Measurements from ENCODE around the gene COA8. TPM values are rescaled to one million over a fixed set of nuclear protein-coding genes. Genes with fewer than 3 reads are reported as not detected.

Gene COA8
- total and polyA plus RNA-seq, 2 of the 13 experiments (the other 11 are each of a cell fraction or from before 2014, with no cell fraction given), result 10.9 to 25.1 TPM

- TF ChIP-seq KLF13 (CRISPR knock-in tag; IDR thresholded peaks at IDR 0.05), result no peak
- TF ChIP-seq KDM1A (CRISPR knock-in tag; IDR thresholded peaks at IDR 0.05), result no peak
- no peak for TF ChIP-seq RAD21 (CRISPR knock-in tag; IDR thresholded peaks at IDR 0.05)
- TF ChIP-seq PHF8 (CRISPR knock-in tag; IDR thresholded peaks at IDR 0.05), result no peak
- no peak for TF ChIP-seq ZNF576 (CRISPR knock-in tag; IDR thresholded peaks at IDR 0.05)
- TF ChIP-seq ZFAT (CRISPR knock-in tag; conservative IDR thresholded peaks at IDR 0.05), result no peak
- TF ChIP-seq EED (CRISPR knock-in tag; IDR thresholded peaks at IDR 0.05), result no peak
- TF ChIP-seq, protein P1, sequence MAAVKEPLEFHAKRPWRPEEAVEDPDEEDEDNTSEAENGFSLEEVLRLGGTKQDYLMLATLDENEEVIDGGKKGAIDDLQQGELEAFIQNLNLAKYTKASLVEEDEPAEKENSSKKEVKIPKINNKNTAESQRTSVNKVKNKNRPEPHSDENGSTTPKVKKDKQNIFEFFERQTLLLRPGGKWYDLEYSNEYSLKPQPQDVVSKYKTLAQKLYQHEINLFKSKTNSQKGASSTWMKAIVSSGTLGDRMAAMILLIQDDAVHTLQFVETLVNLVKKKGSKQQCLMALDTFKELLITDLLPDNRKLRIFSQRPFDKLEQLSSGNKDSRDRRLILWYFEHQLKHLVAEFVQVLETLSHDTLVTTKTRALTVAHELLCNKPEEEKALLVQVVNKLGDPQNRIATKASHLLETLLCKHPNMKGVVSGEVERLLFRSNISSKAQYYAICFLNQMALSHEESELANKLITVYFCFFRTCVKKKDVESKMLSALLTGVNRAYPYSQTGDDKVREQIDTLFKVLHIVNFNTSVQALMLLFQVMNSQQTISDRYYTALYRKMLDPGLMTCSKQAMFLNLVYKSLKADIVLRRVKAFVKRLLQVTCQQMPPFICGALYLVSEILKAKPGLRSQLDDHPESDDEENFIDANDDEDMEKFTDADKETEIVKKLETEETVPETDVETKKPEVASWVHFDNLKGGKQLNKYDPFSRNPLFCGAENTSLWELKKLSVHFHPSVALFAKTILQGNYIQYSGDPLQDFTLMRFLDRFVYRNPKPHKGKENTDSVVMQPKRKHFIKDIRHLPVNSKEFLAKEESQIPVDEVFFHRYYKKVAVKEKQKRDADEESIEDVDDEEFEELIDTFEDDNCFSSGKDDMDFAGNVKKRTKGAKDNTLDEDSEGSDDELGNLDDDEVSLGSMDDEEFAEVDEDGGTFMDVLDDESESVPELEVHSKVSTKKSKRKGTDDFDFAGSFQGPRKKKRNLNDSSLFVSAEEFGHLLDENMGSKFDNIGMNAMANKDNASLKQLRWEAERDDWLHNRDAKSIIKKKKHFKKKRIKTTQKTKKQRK (IDR thresholded peaks at IDR 0.05; ENCODE audit: low read length), result no peak
- no peak for TF ChIP-seq TEAD2 (CRISPR knock-in tag; IDR thresholded peaks at IDR 0.05)
- TF ChIP-seq ZNF30 (CRISPR knock-in tag; IDR thresholded peaks at IDR 0.05), result no peak
- TF ChIP-seq, protein P2, sequence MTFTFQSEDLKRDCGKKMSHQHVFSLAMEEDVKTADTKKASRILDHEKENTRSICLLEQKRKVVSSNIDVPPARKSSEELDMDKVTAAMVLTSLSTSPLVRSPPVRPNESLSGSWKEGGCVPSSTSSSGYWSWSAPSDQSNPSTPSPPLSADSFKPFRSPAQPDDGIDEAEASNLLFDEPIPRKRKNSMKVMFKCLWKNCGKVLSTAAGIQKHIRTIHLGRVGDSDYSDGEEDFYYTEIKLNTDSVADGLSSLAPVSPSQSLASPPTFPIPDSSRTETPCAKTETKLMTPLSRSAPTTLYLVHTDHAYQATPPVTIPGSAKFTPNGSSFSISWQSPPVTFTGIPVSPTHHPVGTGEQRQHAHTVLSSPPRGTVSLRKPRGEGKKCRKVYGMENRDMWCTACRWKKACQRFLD (CRISPR knock-in tag; IDR thresholded peaks at IDR 0.05; ENCODE audit: borderline replicate concordance), result no peak; the same call in 1 of the 2 replicates
- no peak for TF ChIP-seq REXO4 (CRISPR knock-in tag; IDR thresholded peaks at IDR 0.05; ENCODE audit: borderline replicate concordance)
- TF ChIP-seq SIX1 (CRISPR knock-in tag; IDR thresholded peaks at IDR 0.05; ENCODE audit: borderline replicate concordance), result no peak
- no peak for TF ChIP-seq EP300 (IDR thresholded peaks at IDR 0.05; ENCODE audit: low read depth in 2 of 2, low read length in 2 of 2)
- TF ChIP-seq EP300 (CRISPR knock-in tag; IDR thresholded peaks at IDR 0.05; ENCODE audit: borderline replicate concordance), result no peak
- no peak for TF ChIP-seq ZFP41 (CRISPR knock-in tag; IDR thresholded peaks at IDR 0.05; ENCODE audit: borderline replicate concordance)
- no peak for TF ChIP-seq TFAP4 (IDR thresholded peaks at IDR 0.05; ENCODE audit: borderline replicate concordance, low read depth)
- TF ChIP-seq ZNF17 (CRISPR knock-in tag; IDR thresholded peaks at IDR 0.05), result no peak
- TF ChIP-seq, protein P3, sequence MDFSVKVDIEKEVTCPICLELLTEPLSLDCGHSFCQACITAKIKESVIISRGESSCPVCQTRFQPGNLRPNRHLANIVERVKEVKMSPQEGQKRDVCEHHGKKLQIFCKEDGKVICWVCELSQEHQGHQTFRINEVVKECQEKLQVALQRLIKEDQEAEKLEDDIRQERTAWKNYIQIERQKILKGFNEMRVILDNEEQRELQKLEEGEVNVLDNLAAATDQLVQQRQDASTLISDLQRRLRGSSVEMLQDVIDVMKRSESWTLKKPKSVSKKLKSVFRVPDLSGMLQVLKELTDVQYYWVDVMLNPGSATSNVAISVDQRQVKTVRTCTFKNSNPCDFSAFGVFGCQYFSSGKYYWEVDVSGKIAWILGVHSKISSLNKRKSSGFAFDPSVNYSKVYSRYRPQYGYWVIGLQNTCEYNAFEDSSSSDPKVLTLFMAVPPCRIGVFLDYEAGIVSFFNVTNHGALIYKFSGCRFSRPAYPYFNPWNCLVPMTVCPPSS (IDR thresholded peaks at IDR 0.05), result no peak
- no peak for TF ChIP-seq ZNF703 (CRISPR knock-in tag; IDR thresholded peaks at IDR 0.05; ENCODE audit: borderline replicate concordance)
- TF ChIP-seq KDM5A (IDR thresholded peaks at IDR 0.05; ENCODE audit: borderline replicate concordance, low read length), result no peak
- TF ChIP-seq KLF9 (CRISPR knock-in tag; IDR thresholded peaks at IDR 0.05; ENCODE audit: low read depth), result no peak
Measured at GRCh38 chr14:103528146-103528586, 34.6 kb upstream of the COA8 start (continued).

Measured in HepG2 (cell line).